HK-2 (cell line): ENCODE results near the gene CD300C.
"Not testable (repeated sequence)": the region's sequence is repeated elsewhere in the genome, so short reads cannot be mapped to it uniquely, and the experiment has no call there.

Experiments
- DNase-seq: peaks from one replicate; pipeline ENCODE4 v3.0.0-alpha.2; 2018; ENCODE audit not compliant: unreplicated experiment

CD300C gene

GRCh38 chr17:74513987-74514631, 31.8 kb downstream of the CD300C start:
- DNase-seq = peak; percentile 16

- peak; percentile 10 for DNase-seq
Observed at GRCh38 chr17:74512624-74513091, 33.3 kb downstream of the CD300C start.

- no peak for DNase-seq
Observed at GRCh38 chr17:74512036-74512435, 33.9 kb downstream of the CD300C start.

GRCh38 chr17:74508156-74508555, 37.8 kb downstream of the CD300C start:
- no peak for DNase-seq

GRCh38 chr17:74503949-74504348, 42.0 kb downstream of the CD300C start:
- not testable (repeated sequence) for DNase-seq

- DNase-seq = no peak
Observed at GRCh38 chr17:74502861-74503260, 43.1 kb downstream of the CD300C start.

GRCh38 chr17:74499992-74500391, 45.9 kb downstream of the CD300C start:
- DNase-seq = no peak

GRCh38 chr17:74497471-74497870, 48.4 kb downstream of the CD300C start:
- no peak for DNase-seq

- DNase-seq = peak; percentile 54
Observed at GRCh38 chr17:74493331-74493833, 52.5 kb downstream of the CD300C start.

- no peak for DNase-seq
Observed at GRCh38 chr17:74491626-74492025, 54.3 kb downstream of the CD300C start.
